ENCODE measurements around the gene MUC4. TPM values are rescaled to one million over a fixed set of nuclear protein-coding genes. Genes with fewer than 3 reads are reported as not detected.

MUC4 gene
- total RNA-seq, 2 donors from 2014 or later = 0.35 to 2.3 TPM

DNA sequence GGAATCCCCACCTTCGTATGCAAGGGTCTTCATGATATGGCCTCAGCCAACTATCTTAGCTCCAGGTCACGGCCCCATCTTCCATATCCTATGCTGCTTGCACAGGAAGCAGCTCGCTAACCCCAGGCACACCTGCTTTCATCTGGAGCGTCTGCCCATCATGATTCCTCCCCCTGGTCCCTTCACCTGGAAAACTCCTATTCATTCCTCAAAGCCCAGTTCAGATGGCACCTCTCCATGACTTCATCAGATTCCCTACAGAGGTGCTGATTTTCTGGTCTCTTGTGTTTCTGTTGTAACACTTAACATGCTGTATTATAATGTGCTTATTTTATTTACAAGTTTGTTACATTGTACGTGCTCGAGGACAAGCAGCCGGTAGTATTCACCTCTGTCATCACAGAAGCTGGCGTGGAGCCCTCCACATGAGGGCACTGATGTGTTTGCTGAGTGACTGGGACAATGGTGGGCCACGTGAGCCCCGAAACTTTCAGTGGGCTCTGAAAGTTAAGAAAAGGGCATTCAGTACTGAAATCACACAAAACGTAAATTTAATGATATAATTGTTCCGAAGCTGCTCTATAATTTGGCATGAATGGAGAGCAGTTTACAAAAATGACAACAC lies 74.8 kb downstream of the MUC4 start:
- Histone ChIP-seq H3K27ac (ENCODE audit: low read depth, low read length) (no peak overlapping the region), H3K9ac (ENCODE audit: extremely low read depth, low read length, poor library complexity, severe bottlenecking) (no peak overlapping the region), H3K36me3 (ENCODE audit: control insufficient read depth, insufficient read depth, low read length) (no peaks in the 10 kb centered on the region), H3K27me3 (ENCODE audit: control insufficient read depth, insufficient read depth, low read length, poor library complexity, severe bottlenecking) (no peaks in the 10 kb centered on the region), H3K4me1 (ENCODE audit: control insufficient read depth, insufficient read depth, low read length) (no peaks in the 10 kb centered on the region), H3K4me3 (ENCODE audit: low read length) (no peak overlapping the region), H3K9me3 (ENCODE audit: control insufficient read depth, low read length) (no peaks in the 10 kb centered on the region)
- Mint-ChIP-seq H3K4me1 (no peaks in the 10 kb centered on the region), H3K4me3 (no peak overlapping the region), H3K27me3 (ENCODE audit: insufficient read depth) (peaks cover 11% of the 10 kb centered on the region), H3K36me3 (ENCODE audit: low read depth) (no peaks in the 10 kb centered on the region), H3K9me3 (no peaks in the 10 kb centered on the region), H3K27ac (no peak overlapping the region)
- WGBS, 2 experiments (ENCODE audit: insufficient coverage in 1 of 2, insufficient read length in 1 of 2) = 86 to 93% methylated on average over 12 of the region's 12 CpGs
- TF ChIP-seq, protein P1, sequence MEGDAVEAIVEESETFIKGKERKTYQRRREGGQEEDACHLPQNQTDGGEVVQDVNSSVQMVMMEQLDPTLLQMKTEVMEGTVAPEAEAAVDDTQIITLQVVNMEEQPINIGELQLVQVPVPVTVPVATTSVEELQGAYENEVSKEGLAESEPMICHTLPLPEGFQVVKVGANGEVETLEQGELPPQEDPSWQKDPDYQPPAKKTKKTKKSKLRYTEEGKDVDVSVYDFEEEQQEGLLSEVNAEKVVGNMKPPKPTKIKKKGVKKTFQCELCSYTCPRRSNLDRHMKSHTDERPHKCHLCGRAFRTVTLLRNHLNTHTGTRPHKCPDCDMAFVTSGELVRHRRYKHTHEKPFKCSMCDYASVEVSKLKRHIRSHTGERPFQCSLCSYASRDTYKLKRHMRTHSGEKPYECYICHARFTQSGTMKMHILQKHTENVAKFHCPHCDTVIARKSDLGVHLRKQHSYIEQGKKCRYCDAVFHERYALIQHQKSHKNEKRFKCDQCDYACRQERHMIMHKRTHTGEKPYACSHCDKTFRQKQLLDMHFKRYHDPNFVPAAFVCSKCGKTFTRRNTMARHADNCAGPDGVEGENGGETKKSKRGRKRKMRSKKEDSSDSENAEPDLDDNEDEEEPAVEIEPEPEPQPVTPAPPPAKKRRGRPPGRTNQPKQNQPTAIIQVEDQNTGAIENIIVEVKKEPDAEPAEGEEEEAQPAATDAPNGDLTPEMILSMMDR (conservative IDR thresholded peaks at IDR 0.05) = no peak
- DNase-seq = no peak

DNA sequence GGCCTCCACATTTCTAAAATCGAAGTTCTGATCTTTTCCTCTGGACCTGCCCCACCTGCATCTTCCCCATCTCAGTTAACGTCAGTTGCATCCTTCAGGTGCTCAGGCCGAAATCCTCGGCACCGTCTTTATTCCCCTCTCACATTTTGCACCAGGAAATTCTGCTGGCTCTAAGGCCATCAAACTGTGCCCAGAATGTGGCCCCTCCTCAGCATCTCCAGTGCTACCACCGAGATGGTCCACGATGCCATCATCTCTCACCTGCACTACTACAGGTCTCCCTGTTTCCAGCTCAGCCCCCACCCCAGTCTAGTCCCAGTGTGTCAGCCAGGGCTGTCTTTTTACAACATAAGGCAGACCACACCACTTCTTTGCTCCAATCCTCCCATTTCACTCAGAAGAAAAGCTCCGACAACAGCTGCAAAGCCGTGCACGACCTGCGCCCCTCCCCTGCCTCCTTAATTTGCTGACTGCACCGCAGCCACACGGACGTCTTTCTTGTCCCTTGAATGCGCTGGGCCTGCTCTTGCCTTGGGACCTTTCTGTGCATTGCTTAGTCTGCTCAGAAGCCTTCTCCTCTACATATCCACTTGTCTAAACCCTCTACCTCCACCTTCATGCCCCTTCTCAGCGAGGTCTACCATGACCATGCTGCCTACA lies 76.6 kb downstream of the MUC4 start:
- no peaks in the 10 kb centered on the region for H3K9me3 Mint-ChIP-seq
- H3K4me3 ChIP-seq (ENCODE audit: low read length) = no peak overlapping the region
- peaks cover 4% of the 10 kb centered on the region for H3K27me3 Mint-ChIP-seq (ENCODE audit: insufficient read depth)
- H3K27me3 ChIP-seq (ENCODE audit: control insufficient read depth, insufficient read depth, low read length, poor library complexity, severe bottlenecking) = no peaks in the 10 kb centered on the region
- no peak overlapping the region for H3K9ac ChIP-seq (ENCODE audit: extremely low read depth, low read length, poor library complexity, severe bottlenecking)
- H3K9me3 ChIP-seq (ENCODE audit: control insufficient read depth, low read length) = no peaks in the 10 kb centered on the region
- H3K27ac Mint-ChIP-seq = no peak overlapping the region
- H3K4me3 Mint-ChIP-seq = no peak overlapping the region
- H3K36me3 Mint-ChIP-seq (ENCODE audit: low read depth) = no peaks in the 10 kb centered on the region
- H3K4me1 Mint-ChIP-seq = no peaks in the 10 kb centered on the region
- no peaks in the 10 kb centered on the region for H3K36me3 ChIP-seq (ENCODE audit: control insufficient read depth, insufficient read depth, low read length)
- 77 to 81% methylated on average over 16 of the region's 16 CpGs for WGBS, 2 experiments (ENCODE audit: insufficient coverage in 1 of 2, insufficient read length in 1 of 2)
- no peak overlapping the region for H3K27ac ChIP-seq (ENCODE audit: low read depth, low read length)
- TF ChIP-seq, protein P1 (conservative IDR thresholded peaks at IDR 0.05) = no peak
- H3K4me1 ChIP-seq (ENCODE audit: control insufficient read depth, insufficient read depth, low read length) = no peaks in the 10 kb centered on the region
- no peak for DNase-seq

- no peaks in the 10 kb centered on the region for H3K4me1 ChIP-seq (ENCODE audit: control insufficient read depth, insufficient read depth, low read length)
- Mint-ChIP-seq H3K27ac (no peak overlapping the region), H3K27me3 (ENCODE audit: insufficient read depth) (peaks cover 2% of the 10 kb centered on the region), H3K36me3 (ENCODE audit: low read depth) (no peaks in the 10 kb centered on the region), H3K4me3 (no peak overlapping the region), H3K9me3 (no peaks in the 10 kb centered on the region), H3K4me1 (no peaks in the 10 kb centered on the region)
- no peaks in the 10 kb centered on the region for H3K36me3 ChIP-seq (ENCODE audit: control insufficient read depth, insufficient read depth, low read length)
- no peak overlapping the region for H3K9ac ChIP-seq (ENCODE audit: extremely low read depth, low read length, poor library complexity, severe bottlenecking)
- no peaks in the 10 kb centered on the region for H3K9me3 ChIP-seq (ENCODE audit: control insufficient read depth, low read length)
- TF ChIP-seq, protein P1 (conservative IDR thresholded peaks at IDR 0.05) = no peak
- WGBS, 2 experiments (ENCODE audit: insufficient coverage in 1 of 2, insufficient read length in 1 of 2) = 90 to 92% methylated on average over 12 of the region's 12 CpGs
- no peaks in the 10 kb centered on the region for H3K27me3 ChIP-seq (ENCODE audit: control insufficient read depth, insufficient read depth, low read length, poor library complexity, severe bottlenecking)
- DNase-seq = no peak
- no peak overlapping the region for H3K27ac ChIP-seq (ENCODE audit: low read depth, low read length)
- no peak overlapping the region for H3K4me3 ChIP-seq (ENCODE audit: low read length)
Observed at GRCh38 chr3:195732940-195733339, 78.8 kb downstream of the MUC4 start.
